GM23338 (cell line): ENCODE measurements around the gene GNG7.

Experiments
- CREB1 ChIP-seq: fragments of 250-450 bp; sonication (Bioruptor Pico); IDR thresholded peaks from 2 replicates; pipeline ENCODE4 v1.5.0; 2020; ENCODE audit warnings: low read depth, mild to moderate bottlenecking, moderate library complexity
- EZH2 ChIP-seq: fragments of 200-600 bp; sonication (generic); IDR thresholded peaks from one replicate; pipeline ENCODE4 v1.8.0; 2017; ENCODE audit warnings: antibody characterized with exemption, mild to moderate bottlenecking, low read depth; ENCODE audit not compliant: unreplicated experiment
- EZH2phosphoT487 ChIP-seq: fragments of 200-600 bp; sonication (generic); IDR thresholded peaks from one replicate; pipeline ENCODE4 v1.8.1; 2018; ENCODE audit warnings: antibody characterized with exemption; ENCODE audit not compliant: unreplicated experiment
- NANOG ChIP-seq: IDR thresholded peaks from 2 replicates; pipeline ENCODE4 v1.6.1; 2016; ENCODE audit warnings: antibody characterized with exemption, borderline replicate concordance
- TF ChIP-seq, protein P1 (sequence below): IDR thresholded peaks from one replicate; pipeline ENCODE4 v1.6.1; 2018; ENCODE audit warnings: antibody characterized with exemption; ENCODE audit not compliant: unreplicated experiment
- TF ChIP-seq, protein P2 (sequence below), 2 experiments: fragments of 200-600 bp in 1 of 2; sonication (generic) in 1 of 2; conservative IDR thresholded peaks; 2 replicates each; pipeline versions ENCODE4 v1.5.1 to v1.6.1; 2016 to 2017; ENCODE audit warnings: antibody characterized with exemption in 2 of 2, low read depth in 2 of 2, mild to moderate bottlenecking in 2 of 2, moderate library complexity in 1 of 2

DNA sequence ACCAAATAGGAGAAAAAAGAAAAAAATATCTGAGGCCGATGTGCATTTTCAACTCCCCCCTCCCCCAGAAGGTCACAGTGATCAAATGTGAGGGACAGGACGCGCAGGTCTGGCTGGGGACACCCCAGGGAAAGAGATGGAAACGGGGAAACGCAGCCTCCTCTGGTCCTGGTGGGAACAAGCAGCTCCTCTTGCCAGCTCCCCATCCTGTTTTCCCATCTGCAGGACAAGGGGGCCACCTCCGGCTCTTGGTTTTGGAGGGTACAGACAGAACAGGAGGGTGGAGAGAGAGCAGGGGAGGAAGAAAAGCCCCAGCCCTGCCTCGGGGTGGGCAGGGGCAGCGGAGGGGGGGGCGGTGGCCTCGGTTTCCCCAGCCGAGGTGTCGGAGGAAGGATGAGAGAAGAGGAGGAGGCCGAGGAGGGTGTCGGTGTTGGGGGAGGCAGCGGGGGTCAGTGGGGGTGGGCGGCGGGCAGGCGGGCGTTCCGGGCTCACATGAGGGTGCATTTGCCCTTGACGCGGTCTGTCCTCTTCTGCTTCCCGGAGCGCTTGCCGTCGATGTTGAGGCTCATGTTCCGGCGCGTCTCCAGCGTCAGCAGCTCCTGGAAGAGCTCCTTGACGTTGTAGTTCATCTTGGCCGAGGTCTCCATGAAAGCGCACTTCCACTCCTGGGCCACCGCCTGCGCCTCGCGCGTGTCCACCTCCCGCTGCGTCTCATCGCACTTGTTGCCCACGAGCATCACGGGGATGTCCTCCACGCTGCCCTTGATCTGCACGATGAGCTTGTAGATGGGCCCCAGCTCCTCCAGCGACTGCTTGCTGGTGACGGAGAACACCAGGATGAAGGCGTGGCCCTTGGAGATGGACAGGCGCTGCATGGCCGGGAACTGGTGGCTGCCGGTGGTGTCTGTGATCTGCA, 14.5 kb upstream of the GNG7 start:
- TF ChIP-seq EZH2 = no peak
- TF ChIP-seq NANOG = no peak
- TF ChIP-seq EZH2phosphoT487 = no peak
- TF ChIP-seq, protein P1, sequence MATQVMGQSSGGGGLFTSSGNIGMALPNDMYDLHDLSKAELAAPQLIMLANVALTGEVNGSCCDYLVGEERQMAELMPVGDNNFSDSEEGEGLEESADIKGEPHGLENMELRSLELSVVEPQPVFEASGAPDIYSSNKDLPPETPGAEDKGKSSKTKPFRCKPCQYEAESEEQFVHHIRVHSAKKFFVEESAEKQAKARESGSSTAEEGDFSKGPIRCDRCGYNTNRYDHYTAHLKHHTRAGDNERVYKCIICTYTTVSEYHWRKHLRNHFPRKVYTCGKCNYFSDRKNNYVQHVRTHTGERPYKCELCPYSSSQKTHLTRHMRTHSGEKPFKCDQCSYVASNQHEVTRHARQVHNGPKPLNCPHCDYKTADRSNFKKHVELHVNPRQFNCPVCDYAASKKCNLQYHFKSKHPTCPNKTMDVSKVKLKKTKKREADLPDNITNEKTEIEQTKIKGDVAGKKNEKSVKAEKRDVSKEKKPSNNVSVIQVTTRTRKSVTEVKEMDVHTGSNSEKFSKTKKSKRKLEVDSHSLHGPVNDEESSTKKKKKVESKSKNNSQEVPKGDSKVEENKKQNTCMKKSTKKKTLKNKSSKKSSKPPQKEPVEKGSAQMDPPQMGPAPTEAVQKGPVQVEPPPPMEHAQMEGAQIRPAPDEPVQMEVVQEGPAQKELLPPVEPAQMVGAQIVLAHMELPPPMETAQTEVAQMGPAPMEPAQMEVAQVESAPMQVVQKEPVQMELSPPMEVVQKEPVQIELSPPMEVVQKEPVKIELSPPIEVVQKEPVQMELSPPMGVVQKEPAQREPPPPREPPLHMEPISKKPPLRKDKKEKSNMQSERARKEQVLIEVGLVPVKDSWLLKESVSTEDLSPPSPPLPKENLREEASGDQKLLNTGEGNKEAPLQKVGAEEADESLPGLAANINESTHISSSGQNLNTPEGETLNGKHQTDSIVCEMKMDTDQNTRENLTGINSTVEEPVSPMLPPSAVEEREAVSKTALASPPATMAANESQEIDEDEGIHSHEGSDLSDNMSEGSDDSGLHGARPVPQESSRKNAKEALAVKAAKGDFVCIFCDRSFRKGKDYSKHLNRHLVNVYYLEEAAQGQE = no peak
- TF ChIP-seq, protein P2, sequence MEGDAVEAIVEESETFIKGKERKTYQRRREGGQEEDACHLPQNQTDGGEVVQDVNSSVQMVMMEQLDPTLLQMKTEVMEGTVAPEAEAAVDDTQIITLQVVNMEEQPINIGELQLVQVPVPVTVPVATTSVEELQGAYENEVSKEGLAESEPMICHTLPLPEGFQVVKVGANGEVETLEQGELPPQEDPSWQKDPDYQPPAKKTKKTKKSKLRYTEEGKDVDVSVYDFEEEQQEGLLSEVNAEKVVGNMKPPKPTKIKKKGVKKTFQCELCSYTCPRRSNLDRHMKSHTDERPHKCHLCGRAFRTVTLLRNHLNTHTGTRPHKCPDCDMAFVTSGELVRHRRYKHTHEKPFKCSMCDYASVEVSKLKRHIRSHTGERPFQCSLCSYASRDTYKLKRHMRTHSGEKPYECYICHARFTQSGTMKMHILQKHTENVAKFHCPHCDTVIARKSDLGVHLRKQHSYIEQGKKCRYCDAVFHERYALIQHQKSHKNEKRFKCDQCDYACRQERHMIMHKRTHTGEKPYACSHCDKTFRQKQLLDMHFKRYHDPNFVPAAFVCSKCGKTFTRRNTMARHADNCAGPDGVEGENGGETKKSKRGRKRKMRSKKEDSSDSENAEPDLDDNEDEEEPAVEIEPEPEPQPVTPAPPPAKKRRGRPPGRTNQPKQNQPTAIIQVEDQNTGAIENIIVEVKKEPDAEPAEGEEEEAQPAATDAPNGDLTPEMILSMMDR (conservative IDR thresholded peaks at IDR 0.05; ENCODE audit: low read depth in 2 of 2) = no peak
- TF ChIP-seq CREB1 (CRISPR knock-in tag) = no peak
